ENCODE measurements around the gene BLM. TPM values are rescaled to one million over a fixed set of nuclear protein-coding genes. Genes with fewer than 3 reads are reported as not detected.

The BLM gene
- total RNA-seq, 6 experiments from 2014 or later = 2.8 to 7.7 (median 6.1) TPM

- H3K27me3 Mint-ChIP-seq (ENCODE audit: insufficient read depth) = peaks cover 9% of the 10 kb centered on the region
- 0 out of 2 replicates have a peak, but pooled peaks cover 6% of the 10 kb centered on the region for H3K9me3 Mint-ChIP-seq
- H3K36me3 Mint-ChIP-seq (ENCODE audit: low read depth) = no peaks in the 10 kb centered on the region
- no peak overlapping the region for H3K4me3 Mint-ChIP-seq
- no peak for DNase-seq
- TF ChIP-seq CTCF (IDR thresholded peaks at IDR 0.05) = no peak
- H3K4me1 Mint-ChIP-seq (ENCODE audit: low read depth) = no peaks in the 10 kb centered on the region
- H3K27ac Mint-ChIP-seq = no peak overlapping the region
Observed at GRCh38 chr15:90829126-90829525, 112.0 kb downstream of the BLM start.

DNA sequence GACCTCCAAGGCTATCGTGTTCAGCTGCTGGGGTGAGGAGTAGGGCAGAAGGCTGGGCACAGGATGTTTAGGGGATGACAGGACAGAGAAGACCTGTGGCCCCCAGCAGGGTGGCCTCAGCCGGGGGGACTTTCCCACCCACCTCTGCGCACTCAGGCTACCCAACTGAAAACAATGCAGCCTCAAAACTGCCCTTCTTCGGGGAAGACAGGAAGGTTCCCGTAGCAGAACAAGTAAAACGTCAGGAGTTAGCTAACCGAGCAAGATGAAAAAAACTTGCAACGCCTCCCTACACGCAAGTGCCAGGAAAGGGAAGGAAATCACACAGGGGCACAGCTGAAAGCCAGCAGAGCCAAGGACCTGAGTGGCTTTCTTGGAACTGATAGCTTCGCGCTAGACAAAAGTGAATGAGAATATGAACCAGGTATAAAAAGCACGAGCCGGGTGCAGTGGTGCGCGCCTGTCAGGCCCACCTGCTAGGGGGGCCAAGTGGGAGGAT is 112.8 kb downstream of the BLM start:
- no peak for DNase-seq
- H3K27me3 Mint-ChIP-seq (ENCODE audit: insufficient read depth) = peaks cover 9% of the 10 kb centered on the region
- 0 out of 2 replicates have a peak, but pooled peaks cover 6% of the 10 kb centered on the region for H3K9me3 Mint-ChIP-seq

GRCh38 chr15:90834626-90835025 is 117.5 kb downstream of the BLM start:
- no peak for DNase-seq
- Mint-ChIP-seq H3K27ac (no peak overlapping the region), H3K4me1 (ENCODE audit: low read depth) (peaks cover 8% of the 10 kb centered on the region), H3K4me3 (no peak overlapping the region), H3K9me3 (no peaks in the 10 kb centered on the region), H3K27me3 (ENCODE audit: insufficient read depth) (peaks cover 7% of the 10 kb centered on the region), H3K36me3 (ENCODE audit: low read depth) (no peaks in the 10 kb centered on the region)
- no peak for TF ChIP-seq CTCF (IDR thresholded peaks at IDR 0.05)

More for the DNA sequence above, 112.8 kb downstream of the BLM start:
- no peaks in the 10 kb centered on the region for H3K4me1 Mint-ChIP-seq (ENCODE audit: low read depth)
- H3K27ac Mint-ChIP-seq = no peak overlapping the region
- TF ChIP-seq CTCF (IDR thresholded peaks at IDR 0.05) = no peak
- H3K4me3 Mint-ChIP-seq = no peak overlapping the region
- no peaks in the 10 kb centered on the region for H3K36me3 Mint-ChIP-seq (ENCODE audit: low read depth)

GRCh38 chr15:90836296-90836871 is 119.2 kb downstream of the BLM start:
- Mint-ChIP-seq H3K36me3 (ENCODE audit: low read depth) (no peaks in the 10 kb centered on the region), H3K9me3 (no peaks in the 10 kb centered on the region), H3K27me3 (ENCODE audit: insufficient read depth) (peaks cover 7% of the 10 kb centered on the region), H3K4me3 (no peak overlapping the region), H3K27ac (no peak overlapping the region), H3K4me1 (ENCODE audit: low read depth) (peaks cover 8% of the 10 kb centered on the region)
- DNase-seq = peak; percentile 23
- TF ChIP-seq CTCF (IDR thresholded peaks at IDR 0.05) = no peak

GRCh38 chr15:90837094-90837493 is 119.9 kb downstream of the BLM start:
- no peak for DNase-seq
- Mint-ChIP-seq H3K27ac (no peak overlapping the region), H3K9me3 (no peaks in the 10 kb centered on the region), H3K27me3 (ENCODE audit: insufficient read depth) (peaks cover 7% of the 10 kb centered on the region), H3K36me3 (ENCODE audit: low read depth) (no peaks in the 10 kb centered on the region), H3K4me3 (no peak overlapping the region), H3K4me1 (ENCODE audit: low read depth) (peaks cover 8% of the 10 kb centered on the region)
- no peak for TF ChIP-seq CTCF (IDR thresholded peaks at IDR 0.05)
